ENCODE data around the gene LRP8. TPM values are rescaled to one million over a fixed set of nuclear protein-coding genes. Genes with fewer than 3 reads are reported as not detected.

LRP8 gene
- total RNA-seq, 4 donors from 2014 or later, result 1.8 to 3.6 (median 2.2) TPM

GRCh38 chr1:53254011-53254640 is 73.7 kb downstream of the LRP8 start:
- no peaks in the 10 kb centered on the region for H3K4me1 ChIP-seq
- no peak overlapping the region for H3K27ac ChIP-seq
- no peak for ATAC-seq
- no peaks in the 10 kb centered on the region for H3K9me3 ChIP-seq
- no peak overlapping the region for H3K4me3 ChIP-seq
- no peak for TF ChIP-seq POLR2AphosphoS5 (IDR thresholded peaks at IDR 0.05)
- TF ChIP-seq, protein P1, sequence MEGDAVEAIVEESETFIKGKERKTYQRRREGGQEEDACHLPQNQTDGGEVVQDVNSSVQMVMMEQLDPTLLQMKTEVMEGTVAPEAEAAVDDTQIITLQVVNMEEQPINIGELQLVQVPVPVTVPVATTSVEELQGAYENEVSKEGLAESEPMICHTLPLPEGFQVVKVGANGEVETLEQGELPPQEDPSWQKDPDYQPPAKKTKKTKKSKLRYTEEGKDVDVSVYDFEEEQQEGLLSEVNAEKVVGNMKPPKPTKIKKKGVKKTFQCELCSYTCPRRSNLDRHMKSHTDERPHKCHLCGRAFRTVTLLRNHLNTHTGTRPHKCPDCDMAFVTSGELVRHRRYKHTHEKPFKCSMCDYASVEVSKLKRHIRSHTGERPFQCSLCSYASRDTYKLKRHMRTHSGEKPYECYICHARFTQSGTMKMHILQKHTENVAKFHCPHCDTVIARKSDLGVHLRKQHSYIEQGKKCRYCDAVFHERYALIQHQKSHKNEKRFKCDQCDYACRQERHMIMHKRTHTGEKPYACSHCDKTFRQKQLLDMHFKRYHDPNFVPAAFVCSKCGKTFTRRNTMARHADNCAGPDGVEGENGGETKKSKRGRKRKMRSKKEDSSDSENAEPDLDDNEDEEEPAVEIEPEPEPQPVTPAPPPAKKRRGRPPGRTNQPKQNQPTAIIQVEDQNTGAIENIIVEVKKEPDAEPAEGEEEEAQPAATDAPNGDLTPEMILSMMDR (IDR thresholded peaks at IDR 0.05), result no peak
- no peaks in the 10 kb centered on the region for H3K36me3 ChIP-seq
- no peaks in the 10 kb centered on the region for H3K27me3 ChIP-seq
- WGBS, 2 donors (ENCODE audit: low coverage in 1 of 2), result 84 to 88% methylated on average over 3 to 4 of the region's 4 CpGs

DNA sequence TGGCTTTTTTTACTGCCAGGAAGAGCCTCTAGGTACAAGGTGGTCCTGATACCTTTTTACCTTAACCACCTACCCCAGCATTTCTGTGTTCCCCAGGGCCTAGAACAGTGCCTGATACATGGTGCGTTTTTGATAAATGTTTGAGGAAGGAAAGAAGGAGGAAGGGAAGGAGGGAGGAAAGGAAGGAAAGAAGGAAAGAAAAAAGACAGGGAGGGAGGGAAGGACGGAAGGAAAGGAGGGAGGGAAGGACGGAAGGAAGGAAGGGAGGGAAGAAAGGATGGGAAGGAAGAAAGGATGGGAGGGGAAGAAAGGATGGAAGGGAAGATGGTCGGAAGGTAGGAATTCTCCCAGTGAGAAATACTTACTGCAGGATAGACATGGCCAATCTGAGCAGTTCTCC is 77.5 kb downstream of the LRP8 start:
- WGBS, 2 donors (ENCODE audit: low coverage in 1 of 2), result 77 to 88% methylated on average over 3 to 4 of the region's 4 CpGs
- Histone ChIP-seq H3K4me3 (no peak overlapping the region), H3K9me3 (no peaks in the 10 kb centered on the region), H3K4me1 (no peaks in the 10 kb centered on the region), H3K27ac (no peak overlapping the region), H3K36me3 (no peaks in the 10 kb centered on the region), H3K27me3 (no peaks in the 10 kb centered on the region)
- no peak for ATAC-seq
- TF ChIP-seq EP300 (IDR thresholded peaks at IDR 0.05) (no peak), POLR2AphosphoS5 (IDR thresholded peaks at IDR 0.05) (no peak), POLR2A (IDR thresholded peaks at IDR 0.05) (no peak)
- TF ChIP-seq, protein P1 (IDR thresholded peaks at IDR 0.05), result no peak

- no peak overlapping the region for H3K27ac ChIP-seq
- no peaks in the 10 kb centered on the region for H3K36me3 ChIP-seq
- no peaks in the 10 kb centered on the region for H3K27me3 ChIP-seq
- no peaks in the 10 kb centered on the region for H3K4me1 ChIP-seq
- H3K9me3 ChIP-seq, result no peaks in the 10 kb centered on the region
- 35 to 45% methylated on average over 2 of the region's 3 CpGs for WGBS, 2 donors (ENCODE audit: low coverage in 1 of 2)
- no peak for ATAC-seq
- TF ChIP-seq EP300 (IDR thresholded peaks at IDR 0.05), result no peak
- TF ChIP-seq, protein P1 (IDR thresholded peaks at IDR 0.05), result no peak
- TF ChIP-seq POLR2AphosphoS5 (IDR thresholded peaks at IDR 0.05), result no peak
- H3K4me3 ChIP-seq, result no peak overlapping the region
These were observed 78.2 kb downstream of the LRP8 start for GRCh38 chr1:53249706-53250105.

DNA sequence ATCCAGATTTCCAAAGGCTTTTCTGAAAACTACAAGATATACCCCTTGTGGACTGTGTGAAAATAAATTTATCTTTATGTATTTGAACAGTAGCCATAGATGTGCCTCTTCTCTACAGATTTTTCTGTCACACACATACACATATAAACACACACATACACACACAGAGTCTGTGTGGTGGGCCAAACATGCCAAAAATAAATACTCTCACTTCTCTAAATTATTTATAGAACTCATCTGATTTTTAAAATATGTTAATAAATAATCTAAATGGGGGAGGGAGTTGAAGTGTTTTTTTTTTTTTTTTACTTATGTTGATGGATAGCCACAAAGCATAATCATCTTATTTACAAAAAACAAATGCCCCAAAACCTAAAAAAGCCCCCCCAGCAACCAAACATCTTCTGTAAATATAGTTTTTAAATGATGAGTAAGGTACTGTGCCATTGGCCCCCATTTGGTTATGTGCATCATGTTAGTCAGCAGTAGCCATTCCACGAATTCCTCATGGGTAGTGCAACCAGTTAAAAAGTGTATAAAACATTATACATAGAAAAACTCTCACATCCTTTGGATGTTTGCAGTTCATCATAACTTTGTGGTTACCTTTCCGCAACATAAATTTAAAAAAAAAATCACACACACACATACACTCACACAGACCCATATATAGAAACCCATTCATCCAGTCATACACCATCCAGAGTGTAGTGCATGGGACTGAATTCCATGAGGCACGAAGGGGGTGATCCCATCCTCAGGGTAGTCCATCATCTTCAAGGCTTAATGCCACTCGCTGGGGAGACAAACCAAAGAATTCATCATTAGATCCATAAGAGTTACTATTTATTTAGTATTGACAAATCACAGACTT is 81.4 kb downstream of the LRP8 start:
- ATAC-seq, result no peak
- Histone ChIP-seq H3K27ac (no peak overlapping the region), H3K4me3 (no peak overlapping the region), H3K36me3 (no peaks in the 10 kb centered on the region), H3K27me3 (no peaks in the 10 kb centered on the region), H3K9me3 (no peaks in the 10 kb centered on the region), H3K4me1 (no peaks in the 10 kb centered on the region)
- TF ChIP-seq EP300 (IDR thresholded peaks at IDR 0.05), result no peak
- no peak for TF ChIP-seq POLR2A (IDR thresholded peaks at IDR 0.05)
- TF ChIP-seq, protein P1 (IDR thresholded peaks at IDR 0.05), result no peak
- no peak for TF ChIP-seq POLR2AphosphoS5 (IDR thresholded peaks at IDR 0.05)
- WGBS, 2 donors (ENCODE audit: low coverage in 1 of 2), result 72 to 90% methylated on average over 4 of the region's 4 CpGs

GRCh38 chr1:53244141-53244540 is 83.7 kb downstream of the LRP8 start:
- ATAC-seq, result no peak
- no peak overlapping the region for H3K4me3 ChIP-seq
- H3K27me3 ChIP-seq, result no peaks in the 10 kb centered on the region
- no peaks in the 10 kb centered on the region for H3K9me3 ChIP-seq
- 64 to 69% methylated on average over 4 of the region's 4 CpGs for WGBS, 2 donors (ENCODE audit: low coverage in 1 of 2)
- no peaks in the 10 kb centered on the region for H3K36me3 ChIP-seq
- H3K27ac ChIP-seq, result no peak overlapping the region
- no peak for TF ChIP-seq POLR2AphosphoS5 (IDR thresholded peaks at IDR 0.05)
- no peak for TF ChIP-seq POLR2A (IDR thresholded peaks at IDR 0.05)
- TF ChIP-seq, protein P1 (IDR thresholded peaks at IDR 0.05), result no peak
- TF ChIP-seq EP300 (IDR thresholded peaks at IDR 0.05), result no peak
- H3K4me1 ChIP-seq, result peaks cover 0 to 1% (median under 1%) of the 10 kb centered on the region in 3 donors

All from gastroesophageal sphincter (tissue), 4 donors.